ENCODE data around the gene TNFSF10. TPM values are rescaled to one million over a fixed set of nuclear protein-coding genes. Genes with fewer than 3 reads are reported as not detected.
A peak's percentile ranks its signal among the peaks of the same experiment; 100 is the strongest.
"Not testable (repeated sequence)": the region's sequence is repeated elsewhere in the genome, so short reads cannot be mapped to it uniquely, and the experiment has no call there.

The TNFSF10 gene
- total and polyA plus RNA-seq, 9 of the 15 experiments (the other 6 are each of a cell fraction or from before 2014, with no cell fraction given): 0.07 to 1.3 (median 0.27) TPM; not detected in 1

DNA sequence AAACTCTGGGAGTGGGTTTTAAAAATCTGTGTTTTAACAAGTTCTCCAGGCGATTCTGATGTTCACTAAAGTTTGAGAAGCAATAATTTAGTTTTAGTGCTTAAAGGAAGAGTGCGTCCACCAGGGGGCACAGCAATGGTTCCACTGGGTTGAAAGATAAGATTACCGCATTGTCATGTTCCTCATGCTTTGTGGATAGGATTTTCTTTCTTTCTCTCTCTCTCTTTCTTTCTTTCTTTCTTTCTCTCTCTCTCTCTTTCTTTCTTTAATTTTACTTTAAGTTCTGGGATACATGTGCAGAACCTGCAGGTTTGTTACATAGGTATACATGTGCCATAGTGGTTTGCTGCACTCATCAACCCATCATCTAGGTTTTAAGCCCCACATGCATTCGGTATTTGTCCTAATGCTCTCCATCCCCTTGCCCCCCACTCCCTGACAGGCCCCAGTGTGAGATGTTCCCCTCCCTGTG, 33.0 kb downstream of the TNFSF10 start (continued):
- TF ChIP-seq, protein P1, sequence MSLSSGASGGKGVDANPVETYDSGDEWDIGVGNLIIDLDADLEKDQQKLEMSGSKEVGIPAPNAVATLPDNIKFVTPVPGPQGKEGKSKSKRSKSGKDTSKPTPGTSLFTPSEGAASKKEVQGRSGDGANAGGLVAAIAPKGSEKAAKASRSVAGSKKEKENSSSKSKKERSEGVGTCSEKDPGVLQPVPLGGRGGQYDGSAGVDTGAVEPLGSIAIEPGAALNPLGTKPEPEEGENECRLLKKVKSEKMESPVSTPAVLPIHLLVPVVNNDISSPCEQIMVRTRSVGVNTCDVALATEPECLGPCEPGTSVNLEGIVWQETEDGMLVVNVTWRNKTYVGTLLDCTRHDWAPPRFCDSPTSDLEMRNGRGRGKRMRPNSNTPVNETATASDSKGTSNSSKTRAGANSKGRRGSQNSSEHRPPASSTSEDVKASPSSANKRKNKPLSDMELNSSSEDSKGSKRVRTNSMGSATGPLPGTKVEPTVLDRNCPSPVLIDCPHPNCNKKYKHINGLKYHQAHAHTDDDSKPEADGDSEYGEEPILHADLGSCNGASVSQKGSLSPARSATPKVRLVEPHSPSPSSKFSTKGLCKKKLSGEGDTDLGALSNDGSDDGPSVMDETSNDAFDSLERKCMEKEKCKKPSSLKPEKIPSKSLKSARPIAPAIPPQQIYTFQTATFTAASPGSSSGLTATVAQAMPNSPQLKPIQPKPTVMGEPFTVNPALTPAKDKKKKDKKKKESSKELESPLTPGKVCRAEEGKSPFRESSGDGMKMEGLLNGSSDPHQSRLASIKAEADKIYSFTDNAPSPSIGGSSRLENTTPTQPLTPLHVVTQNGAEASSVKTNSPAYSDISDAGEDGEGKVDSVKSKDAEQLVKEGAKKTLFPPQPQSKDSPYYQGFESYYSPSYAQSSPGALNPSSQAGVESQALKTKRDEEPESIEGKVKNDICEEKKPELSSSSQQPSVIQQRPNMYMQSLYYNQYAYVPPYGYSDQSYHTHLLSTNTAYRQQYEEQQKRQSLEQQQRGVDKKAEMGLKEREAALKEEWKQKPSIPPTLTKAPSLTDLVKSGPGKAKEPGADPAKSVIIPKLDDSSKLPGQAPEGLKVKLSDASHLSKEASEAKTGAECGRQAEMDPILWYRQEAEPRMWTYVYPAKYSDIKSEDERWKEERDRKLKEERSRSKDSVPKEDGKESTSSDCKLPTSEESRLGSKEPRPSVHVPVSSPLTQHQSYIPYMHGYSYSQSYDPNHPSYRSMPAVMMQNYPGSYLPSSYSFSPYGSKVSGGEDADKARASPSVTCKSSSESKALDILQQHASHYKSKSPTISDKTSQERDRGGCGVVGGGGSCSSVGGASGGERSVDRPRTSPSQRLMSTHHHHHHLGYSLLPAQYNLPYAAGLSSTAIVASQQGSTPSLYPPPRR (CRISPR knock-in tag; IDR thresholded peaks at IDR 0.05; ENCODE audit: borderline replicate concordance): 0 out of 2 replicates have a peak, but pooled peaks have one; percentile 39
- TF ChIP-seq SMARCA4 (IDR thresholded peaks at IDR 0.05) (peak; percentile 60), CC2D1A (IDR thresholded peaks at IDR 0.05) (peak; percentile 36; the same call in 1 of the 2 replicates), HLTF (IDR thresholded peaks at IDR 0.05) (0 out of 2 replicates have a peak, but pooled peaks have one; percentile 33), ARID2 (IDR thresholded peaks at IDR 0.05) (0 out of 2 replicates have a peak, but pooled peaks have one; percentile 33), EHMT2 (IDR thresholded peaks at IDR 0.05) (peak; percentile 51; the same call in 1 of the 2 replicates), RAD21 (CRISPR knock-in tag; conservative IDR thresholded peaks at IDR 0.05 in 1 of 2, IDR thresholded peaks at IDR 0.05 in 1 of 2) (peak; percentile 93 to 96), L3MBTL2 (IDR thresholded peaks at IDR 0.05) (0 out of 2 replicates have a peak, but pooled peaks have one; percentile 47), KDM1A (IDR thresholded peaks at IDR 0.05) (0 out of 4 replicates have a peak, but pooled peaks of 1 of the 2 experiments have one; percentile 9), RBM39 (optimal IDR thresholded peaks at IDR 0.05; ENCODE audit: low read depth, low read length) (peak; percentile 88)
- TF ChIP-seq, protein P2, sequence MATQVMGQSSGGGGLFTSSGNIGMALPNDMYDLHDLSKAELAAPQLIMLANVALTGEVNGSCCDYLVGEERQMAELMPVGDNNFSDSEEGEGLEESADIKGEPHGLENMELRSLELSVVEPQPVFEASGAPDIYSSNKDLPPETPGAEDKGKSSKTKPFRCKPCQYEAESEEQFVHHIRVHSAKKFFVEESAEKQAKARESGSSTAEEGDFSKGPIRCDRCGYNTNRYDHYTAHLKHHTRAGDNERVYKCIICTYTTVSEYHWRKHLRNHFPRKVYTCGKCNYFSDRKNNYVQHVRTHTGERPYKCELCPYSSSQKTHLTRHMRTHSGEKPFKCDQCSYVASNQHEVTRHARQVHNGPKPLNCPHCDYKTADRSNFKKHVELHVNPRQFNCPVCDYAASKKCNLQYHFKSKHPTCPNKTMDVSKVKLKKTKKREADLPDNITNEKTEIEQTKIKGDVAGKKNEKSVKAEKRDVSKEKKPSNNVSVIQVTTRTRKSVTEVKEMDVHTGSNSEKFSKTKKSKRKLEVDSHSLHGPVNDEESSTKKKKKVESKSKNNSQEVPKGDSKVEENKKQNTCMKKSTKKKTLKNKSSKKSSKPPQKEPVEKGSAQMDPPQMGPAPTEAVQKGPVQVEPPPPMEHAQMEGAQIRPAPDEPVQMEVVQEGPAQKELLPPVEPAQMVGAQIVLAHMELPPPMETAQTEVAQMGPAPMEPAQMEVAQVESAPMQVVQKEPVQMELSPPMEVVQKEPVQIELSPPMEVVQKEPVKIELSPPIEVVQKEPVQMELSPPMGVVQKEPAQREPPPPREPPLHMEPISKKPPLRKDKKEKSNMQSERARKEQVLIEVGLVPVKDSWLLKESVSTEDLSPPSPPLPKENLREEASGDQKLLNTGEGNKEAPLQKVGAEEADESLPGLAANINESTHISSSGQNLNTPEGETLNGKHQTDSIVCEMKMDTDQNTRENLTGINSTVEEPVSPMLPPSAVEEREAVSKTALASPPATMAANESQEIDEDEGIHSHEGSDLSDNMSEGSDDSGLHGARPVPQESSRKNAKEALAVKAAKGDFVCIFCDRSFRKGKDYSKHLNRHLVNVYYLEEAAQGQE (IDR thresholded peaks at IDR 0.05; ENCODE audit: borderline replicate concordance): peak; percentile 88
- TF ChIP-seq, protein P2 (CRISPR knock-in tag; IDR thresholded peaks at IDR 0.05; ENCODE audit: low read depth): not testable (repeated sequence)
- TF ChIP-seq, protein P3, sequence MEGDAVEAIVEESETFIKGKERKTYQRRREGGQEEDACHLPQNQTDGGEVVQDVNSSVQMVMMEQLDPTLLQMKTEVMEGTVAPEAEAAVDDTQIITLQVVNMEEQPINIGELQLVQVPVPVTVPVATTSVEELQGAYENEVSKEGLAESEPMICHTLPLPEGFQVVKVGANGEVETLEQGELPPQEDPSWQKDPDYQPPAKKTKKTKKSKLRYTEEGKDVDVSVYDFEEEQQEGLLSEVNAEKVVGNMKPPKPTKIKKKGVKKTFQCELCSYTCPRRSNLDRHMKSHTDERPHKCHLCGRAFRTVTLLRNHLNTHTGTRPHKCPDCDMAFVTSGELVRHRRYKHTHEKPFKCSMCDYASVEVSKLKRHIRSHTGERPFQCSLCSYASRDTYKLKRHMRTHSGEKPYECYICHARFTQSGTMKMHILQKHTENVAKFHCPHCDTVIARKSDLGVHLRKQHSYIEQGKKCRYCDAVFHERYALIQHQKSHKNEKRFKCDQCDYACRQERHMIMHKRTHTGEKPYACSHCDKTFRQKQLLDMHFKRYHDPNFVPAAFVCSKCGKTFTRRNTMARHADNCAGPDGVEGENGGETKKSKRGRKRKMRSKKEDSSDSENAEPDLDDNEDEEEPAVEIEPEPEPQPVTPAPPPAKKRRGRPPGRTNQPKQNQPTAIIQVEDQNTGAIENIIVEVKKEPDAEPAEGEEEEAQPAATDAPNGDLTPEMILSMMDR (IDR thresholded peaks at IDR 0.05 in 2 of 3, conservative IDR thresholded peaks at IDR 0.05 in 1 of 3; ENCODE audit: insufficient read depth in 2 of 3, low read depth in 1 of 3, low read length in 3 of 3): peak; percentile 72 to 84 (median 73)

All from K562 (cell line).